HUDEP-2 (cell line): Measurements from ENCODE around the gene EP400.
"Not testable (repeated sequence)": the region's sequence is repeated elsewhere in the genome, so short reads cannot be mapped to it uniquely, and the experiment has no call there.

Experiments
- DNase-seq, 76 experiments: peaks; one replicate each; lab custom pipeline; 2025; ENCODE audit not compliant: unreplicated experiment in 76 of 76; lab: John Stamatoyannopoulos, UW

EP400 gene

DNA sequence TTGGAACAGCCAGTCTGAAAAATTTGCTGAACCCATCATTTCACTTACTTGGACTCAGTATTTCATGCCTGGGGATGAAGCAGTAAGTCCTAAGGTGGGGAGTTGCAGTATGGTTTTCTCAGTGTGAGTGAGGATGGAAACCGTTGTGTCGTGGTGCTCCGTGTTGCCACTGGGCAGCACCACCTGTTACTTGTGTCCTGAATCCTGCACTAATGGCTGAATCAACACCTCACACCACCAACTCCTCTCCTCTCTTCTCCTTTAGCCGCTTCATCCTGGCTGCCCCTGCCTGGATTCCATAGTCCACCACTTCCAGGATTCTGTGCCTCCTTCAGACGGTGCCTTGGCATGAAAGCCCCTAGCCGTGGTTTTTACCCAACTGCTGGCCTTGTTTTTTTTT lies 3.0 kb upstream of the EP400 start:
- DNase-seq: no peak

DNA sequence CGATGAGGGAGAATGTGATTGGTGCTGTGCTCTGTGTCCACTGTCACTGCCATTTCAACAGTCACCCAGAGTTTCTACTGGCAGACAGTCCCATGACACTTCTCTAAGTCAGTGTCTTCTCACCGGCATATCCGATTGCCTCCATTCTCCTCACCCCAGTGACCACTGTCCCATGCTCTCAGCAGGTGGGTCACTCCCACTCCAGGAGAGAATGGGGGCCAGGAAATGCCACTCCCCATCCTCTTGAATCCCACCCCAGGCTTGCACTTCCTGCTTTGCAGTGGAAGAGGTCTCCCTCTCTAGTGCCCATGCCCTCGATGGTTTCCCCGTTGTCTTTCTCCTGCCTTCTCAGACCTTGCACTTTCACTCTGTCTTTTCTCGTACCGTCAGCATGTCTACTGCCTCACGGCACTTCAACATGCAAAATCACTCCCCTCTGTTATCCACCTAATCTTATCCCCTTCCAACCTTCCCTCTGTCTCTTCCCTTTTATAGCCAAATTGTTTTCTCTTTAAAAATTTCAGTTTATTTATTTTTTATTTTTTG lies 2.2 kb upstream of the EP400 start:
- no peak for DNase-seq

DNA sequence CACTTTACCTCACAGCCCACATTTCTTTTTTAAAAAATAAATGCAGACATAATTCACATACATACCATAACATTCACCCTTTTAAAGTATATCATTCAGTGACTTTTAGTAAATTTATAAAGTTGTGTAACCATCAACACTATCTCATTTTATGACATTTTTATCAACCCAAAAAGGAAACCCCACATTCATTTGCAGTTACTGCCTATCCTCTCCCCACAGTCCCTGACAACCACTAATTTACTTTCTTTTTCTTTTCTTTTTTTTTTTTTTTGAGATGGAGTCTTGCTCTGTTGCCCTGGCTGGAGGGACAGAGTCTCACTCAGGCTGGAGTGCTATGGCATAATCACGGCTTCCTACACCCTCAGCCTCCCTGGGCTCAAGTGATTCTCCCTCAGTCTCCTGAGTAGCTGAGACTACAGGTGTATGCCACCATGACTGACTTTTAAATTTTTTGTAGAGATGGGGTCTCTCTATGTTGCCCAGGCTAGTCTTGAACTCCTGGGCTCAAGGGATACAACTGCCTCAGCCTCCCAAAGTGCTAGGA lies 1.5 kb upstream of the EP400 start:
- no peak for DNase-seq

DNA sequence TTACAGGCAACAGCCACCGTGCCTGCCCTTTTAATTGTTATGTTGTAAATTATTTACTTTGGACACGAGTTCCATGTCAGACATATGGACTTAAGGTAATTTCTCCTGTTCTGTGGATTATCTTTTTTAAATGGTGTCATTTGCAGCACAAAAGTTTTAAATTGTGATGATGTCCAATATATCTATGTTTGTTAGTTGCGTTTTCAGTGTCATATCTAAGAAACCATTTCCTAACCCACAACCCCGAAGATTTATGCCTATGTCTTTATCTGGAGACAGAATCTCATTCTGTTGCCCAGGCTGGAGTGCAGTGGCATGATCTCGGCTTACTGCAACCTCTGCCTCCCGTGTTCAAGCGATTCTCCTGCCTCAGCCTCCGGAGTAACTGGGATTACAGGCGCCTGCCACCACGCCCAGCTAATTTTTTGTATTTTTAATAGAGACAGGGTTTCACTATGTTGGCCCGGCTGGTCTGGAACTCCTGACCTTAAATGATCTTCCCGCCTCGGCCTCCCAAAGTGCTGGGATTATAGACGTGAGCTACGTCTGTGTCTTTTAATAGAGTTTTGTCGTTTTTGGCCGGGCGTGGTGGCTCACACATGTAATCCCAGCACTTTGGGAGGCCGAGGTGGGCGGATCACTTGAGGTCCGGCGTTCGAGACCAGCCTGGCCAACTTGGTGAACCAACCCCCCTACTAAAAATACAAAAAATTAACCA lies 870 bp upstream of the EP400 start:
- DNase-seq: not testable (repeated sequence)

DNA sequence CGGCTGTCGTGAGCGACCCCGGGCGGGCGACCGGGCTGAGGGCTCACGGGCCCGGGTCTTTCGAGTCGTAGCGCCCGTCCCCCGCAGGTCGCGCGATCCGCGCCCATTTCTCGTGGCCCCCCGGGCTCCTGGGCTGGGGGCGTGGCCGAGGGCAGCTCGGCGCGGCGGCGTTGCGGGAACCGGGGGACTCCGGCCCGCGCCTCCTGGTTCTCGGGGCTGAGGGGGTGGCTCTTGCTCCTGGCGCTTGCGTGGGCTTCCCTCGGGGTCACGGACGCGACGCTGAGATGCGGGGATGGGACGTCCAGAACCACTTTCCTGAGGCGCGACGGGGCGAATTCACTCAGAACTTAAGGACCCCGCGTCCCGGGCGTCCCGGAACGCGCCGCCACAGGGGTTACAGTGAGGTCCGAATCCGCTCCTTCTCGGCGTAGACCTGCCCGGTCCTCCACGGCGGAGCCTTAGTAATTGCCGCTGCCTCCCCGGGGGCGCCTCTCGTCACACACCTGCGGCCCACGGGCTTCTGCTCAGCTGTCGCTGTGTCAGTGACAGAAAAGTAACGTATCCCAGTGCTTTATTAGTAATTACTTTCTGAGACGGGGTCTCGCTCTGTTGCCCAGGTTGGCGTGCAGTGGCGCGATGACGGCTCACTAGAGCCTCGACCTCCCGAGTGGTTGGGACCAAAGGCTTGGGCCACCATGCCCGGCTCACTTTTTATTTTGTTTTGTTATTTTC lies 606 bp downstream of the EP400 start:
- peak in 2 of 76 experiments; percentile 8 to 42 for DNase-seq

DNA sequence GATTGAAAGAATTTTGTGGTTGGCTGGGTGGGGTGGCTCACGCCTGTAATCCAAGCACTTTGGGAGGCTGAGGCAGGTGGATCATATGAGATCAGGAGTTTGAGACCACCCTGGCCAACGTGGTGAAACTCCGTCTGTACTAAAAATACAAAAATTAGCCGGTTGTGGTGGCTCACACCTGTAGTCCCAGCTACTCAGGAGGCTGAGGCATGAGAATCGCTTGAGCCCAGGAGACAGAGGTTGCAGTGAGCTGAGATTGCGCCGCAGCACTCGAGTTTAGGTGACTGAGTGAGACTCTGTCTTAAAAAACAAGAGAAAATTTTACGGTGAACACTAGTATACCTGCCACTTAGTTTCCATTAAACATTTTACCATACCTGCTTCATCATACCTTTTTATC lies 4.1 kb downstream of the EP400 start:
- not testable (repeated sequence) for DNase-seq

DNA sequence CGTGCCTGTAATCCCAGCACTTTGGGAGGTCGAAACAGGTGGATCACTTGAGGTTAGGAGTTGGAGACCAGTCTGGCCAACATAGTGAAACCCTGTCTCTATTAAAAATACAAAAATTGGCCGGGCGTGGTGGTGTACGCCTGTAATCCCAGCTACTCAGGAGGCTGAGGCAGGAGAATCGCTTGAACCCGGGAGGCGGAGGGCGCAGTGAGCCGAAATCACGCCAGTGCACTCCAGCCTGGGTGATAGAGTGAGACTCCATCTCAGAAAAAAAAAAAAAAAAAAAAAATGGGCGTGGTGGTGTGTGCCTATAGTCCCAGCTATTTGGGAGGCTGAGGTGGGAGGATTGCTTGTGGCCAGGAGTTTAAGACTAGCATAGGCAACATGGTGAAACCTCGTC lies 4.7 kb downstream of the EP400 start:
- not testable (repeated sequence) for DNase-seq

DNA sequence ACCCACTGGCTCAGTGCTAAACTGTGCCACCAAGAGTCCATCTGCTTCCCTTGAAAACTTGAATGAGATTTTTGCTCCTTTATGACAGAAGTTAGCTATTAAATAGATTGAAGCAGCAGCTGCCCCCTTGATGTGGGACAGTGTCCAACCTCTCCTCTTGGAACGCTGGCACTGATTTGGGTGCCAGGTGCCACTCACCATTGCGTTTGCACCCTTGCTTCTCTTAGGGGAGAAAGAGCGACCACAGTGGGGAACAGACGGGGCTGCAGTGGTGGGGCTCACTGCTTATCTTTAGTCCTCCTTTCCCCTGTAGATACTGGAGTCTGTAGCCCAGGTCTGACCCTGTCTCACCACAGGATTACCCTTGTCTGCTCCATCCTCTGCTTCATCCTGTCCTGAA lies 9.4 kb downstream of the EP400 start:
- no peak for DNase-seq

DNA sequence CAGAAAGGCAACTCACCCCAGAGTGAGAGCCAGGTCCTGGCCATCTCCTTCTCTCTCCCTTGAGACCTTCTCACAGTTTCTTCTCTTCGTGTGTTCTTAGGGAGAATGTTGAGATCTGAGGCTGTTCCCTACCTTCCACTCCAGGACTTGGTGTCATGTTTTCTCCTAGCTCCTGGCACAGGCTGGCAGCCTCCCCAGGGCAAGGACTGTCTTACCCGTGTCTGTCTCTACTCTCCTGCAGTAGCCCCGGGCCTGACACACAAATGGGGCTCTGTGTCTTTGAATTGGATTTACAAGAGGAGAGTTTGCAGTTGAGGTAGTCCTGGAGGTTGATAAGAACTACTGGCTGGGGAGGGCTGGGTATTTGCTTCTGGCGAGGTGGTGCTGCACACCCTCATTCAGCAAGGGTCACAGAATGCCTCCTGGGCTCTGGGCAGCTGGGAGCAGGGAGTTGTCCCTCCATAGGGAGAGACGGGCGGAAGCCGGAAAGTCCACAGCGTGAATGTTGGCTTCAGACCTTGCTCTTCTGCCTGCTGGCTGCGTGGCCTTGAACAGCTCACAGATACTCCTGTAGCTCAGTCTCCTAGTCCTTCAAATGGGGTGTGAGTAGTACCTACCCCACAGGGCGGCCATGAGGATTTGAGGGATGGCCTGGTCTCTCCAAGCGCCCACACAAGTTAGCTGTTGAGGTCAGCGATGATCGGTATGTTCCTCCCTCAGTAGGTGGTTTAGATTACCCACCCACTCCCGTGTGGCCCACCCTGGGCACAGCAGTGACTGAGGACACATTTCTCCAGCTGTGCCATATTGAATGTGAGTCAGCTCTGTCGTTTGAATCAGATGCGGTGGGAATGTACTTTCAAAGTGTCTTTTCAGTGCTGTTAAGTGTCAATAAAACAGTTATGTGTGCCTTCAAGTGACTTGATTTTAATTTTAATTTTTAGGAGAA lies 10.2 kb downstream of the EP400 start:
- no peak for DNase-seq

DNA sequence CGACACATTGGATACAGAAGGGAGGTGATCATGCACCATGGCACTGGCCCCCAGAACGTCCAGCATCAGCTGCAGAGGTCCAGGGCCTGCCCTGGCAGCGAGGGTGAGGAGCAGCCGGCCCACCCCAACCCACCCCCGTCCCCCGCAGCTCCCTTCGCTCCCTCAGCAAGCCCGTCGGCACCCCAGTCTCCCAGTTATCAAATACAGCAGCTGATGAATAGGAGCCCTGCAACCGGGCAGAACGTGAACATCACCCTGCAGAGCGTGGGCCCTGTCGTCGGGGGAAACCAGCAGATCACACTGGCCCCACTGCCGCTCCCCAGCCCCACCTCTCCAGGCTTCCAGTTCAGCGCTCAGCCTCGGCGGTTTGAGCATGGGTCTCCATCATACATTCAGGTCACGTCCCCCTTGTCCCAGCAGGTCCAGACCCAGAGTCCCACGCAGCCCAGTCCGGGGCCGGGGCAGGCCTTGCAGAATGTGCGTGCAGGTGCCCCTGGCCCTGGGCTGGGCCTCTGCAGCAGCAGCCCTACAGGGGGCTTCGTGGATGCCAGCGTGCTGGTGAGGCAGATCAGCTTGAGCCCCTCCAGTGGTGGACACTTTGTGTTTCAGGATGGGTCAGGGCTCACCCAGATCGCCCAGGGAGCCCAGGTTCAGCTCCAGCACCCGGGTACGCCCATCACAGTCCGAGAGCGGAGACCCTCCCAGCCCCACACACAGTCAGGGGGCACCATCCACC lies 11.0 kb downstream of the EP400 start:
- DNase-seq: not testable (repeated sequence)

DNA sequence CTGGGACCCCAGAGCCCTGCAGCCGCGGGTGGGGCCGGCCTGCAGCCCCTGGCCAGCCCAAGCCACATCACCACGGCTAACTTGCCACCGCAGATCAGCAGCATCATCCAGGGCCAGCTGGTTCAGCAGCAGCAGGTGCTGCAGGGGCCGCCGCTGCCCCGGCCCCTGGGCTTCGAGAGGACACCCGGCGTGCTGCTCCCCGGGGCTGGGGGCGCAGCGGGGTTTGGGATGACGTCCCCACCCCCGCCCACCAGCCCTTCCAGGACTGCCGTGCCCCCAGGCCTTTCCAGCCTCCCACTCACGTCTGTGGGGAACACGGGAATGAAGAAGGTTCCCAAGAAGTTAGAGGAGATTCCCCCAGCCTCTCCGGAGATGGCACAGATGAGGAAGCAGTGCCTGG lies 11.6 kb downstream of the EP400 start:
- DNase-seq: not testable (repeated sequence)

DNA sequence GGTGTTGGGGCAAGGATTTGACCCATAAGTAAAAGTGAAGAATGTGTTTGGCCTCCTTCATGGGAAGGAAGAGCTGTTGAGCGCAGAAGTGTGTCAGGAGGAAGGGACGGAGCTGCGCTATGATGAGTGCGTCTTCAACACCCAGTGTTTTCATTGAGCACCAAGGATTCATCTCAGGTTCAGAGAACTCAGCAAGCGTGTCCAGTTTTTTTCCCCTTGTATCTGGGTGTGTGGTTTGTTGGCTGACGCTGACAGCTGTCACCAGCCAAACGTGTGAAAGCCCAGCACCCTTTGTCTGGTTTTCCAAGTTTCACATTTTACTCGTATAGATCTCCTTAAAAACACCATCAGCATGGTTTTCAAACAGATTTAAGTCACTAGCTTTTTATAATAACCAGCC lies 12.3 kb downstream of the EP400 start:
- no peak for DNase-seq

DNA sequence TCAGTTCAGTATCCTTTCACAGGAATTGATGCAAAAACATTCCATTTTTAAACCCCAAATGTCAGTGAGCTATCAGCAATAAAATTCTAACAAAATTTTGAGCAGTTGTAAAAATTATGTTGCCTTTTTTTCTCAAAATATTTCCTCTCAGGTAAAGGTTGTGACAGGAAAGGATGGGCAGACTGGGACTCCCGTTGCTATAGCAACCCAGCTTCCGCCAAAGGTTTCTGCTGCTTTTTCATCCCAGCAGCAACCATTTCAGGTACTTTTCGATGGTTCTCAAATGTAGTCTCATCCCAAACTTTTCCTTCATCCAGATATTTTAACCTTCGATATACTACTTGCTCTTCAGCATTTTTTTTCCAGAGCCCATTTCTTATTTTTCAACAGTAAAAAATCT lies 13.6 kb downstream of the EP400 start:
- DNase-seq: no peak

DNA sequence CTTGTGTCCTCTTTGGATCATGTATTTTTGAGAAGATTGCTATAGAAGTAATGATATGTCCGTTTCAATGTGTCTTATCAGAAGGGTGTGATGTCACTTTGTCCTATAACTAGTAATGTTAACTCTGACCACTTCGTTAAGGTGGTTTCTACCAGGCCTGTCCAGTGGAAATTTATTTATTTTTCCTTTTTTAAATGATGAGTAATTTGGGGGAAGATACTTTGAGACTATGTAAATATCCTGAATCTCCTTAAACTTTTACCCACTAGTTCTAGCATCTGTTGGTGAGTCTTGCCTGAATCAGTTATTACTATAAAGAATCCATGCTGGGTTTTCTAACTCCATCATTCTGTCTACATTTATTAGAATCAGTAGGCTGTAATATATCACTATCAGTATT lies 15.3 kb downstream of the EP400 start:
- no peak for DNase-seq

DNA sequence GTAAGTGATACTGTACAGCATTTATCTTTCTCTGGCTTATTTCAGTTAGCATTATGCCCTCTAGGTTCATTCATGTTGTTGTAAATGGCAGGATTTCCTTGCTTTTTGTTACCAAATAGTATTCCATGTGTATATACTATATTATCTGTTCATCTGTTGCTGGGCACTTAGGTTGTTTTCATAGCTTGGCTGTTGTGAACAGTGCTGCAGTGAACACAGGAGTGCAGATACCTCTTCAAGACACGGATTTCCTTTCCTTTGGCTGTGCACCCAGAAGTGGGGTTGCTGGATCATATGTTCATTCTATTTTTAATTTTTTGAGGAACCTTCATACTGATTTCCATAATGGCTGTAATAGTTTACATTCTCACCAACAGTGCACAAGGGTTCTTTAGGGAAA lies 21.5 kb downstream of the EP400 start:
- DNase-seq: no peak

DNA sequence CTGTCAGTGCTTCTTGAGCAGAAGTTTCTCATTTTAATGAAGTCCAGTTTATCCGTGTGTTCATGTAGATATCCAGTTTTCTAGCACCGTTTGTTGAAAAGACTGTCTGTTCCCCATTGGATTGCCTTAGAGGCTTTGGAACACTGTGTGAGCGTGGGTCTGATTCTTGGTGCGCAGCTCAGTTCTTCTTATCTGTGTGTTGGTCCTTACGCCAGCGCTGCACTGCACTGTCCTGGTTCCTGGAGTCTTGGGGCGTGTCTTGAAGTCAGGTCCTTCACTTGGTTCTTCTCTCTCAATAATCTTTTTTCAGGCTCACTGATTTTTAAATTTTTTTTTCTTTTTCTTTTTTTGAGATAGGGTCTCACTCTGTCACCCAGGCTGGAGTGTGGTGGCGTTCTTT lies 25.5 kb downstream of the EP400 start:
- DNase-seq: no peak

DNA sequence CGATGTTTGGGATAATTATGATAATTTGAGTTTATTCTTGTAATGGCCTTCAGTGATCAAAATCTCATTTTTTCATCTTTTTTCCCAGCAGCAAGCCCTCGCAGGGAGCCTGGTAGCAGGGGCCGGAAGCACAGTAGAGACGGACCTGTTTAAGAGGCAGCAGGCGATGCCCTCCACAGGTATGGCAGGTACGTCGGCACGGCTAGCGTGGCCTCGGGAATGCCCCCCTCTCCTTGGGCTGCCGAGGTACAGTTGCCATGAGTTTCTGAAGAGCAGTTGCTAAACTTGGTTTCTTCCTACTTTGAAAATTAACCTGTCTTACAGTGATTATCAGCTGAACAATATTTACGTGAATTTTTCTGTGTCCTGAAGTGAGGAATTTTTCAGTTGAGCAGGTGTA lies 29.9 kb downstream of the EP400 start:
- DNase-seq: no peak

DNA sequence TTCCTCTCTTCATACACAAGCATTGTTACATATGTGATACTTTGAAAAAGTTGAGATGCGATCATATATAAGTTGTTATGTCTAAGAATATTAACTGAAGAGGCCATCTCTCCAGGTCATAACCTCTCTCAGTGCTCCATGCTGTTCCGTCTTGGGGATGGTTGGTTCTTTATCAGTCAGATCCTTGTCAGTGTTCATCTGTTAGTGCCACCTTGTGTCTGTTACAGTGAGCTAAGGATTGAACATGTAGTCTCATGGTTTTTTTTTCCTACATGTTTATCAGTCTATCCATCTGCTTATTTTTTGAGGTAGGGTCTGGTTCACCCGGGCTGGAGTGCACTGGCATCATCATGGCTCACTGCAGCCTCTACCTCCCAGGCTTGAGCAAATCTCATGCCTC lies 30.5 kb downstream of the EP400 start:
- peak in 11 of 76 experiments; percentile 2 to 35 (median 15) for DNase-seq

DNA sequence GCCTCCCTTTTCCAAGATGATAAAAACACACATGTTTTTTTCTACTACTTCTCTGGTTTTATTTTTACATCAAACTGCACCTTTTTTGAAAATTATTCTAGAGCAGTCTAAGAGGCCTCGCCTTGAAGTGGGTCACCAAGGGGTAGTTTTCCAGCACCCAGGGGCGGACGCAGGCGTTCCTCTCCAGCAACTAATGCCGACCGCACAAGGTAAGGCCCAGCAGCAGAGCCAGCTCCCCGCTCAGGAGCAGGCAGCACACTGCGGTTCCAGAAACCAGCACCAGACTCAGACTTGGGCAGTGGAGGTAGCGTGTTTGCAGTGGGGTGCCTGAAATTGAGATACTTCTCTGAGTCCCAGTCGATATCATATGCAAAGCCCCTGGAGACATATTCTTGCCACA lies 31.6 kb downstream of the EP400 start:
- DNase-seq: no peak

DNA sequence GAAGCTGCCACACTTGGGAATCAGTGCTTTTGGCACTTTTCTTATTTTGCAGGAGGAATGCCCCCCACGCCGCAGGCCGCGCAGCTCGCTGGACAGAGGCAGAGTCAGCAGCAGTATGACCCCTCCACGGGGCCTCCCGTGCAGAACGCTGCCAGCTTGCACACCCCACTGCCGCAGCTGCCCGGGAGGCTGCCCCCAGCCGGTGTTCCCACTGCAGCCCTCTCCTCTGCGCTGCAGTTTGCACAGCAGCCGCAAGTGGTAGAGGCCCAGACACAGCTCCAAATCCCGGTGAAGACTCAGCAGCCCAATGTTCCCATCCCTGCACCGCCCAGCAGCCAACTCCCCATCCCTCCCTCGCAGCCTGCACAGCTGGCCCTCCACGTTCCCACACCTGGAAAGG lies 32.3 kb downstream of the EP400 start:
- DNase-seq: no peak
